ENCODE measurements around the gene AHCTF1.

- TF ChIP-seq CTCF (IDR thresholded peaks at IDR 0.05) (no peak), POLR2AphosphoS5 (IDR thresholded peaks at IDR 0.05) (peak in 2 of 3 donors; percentile 33 to 50), POLR2A (IDR thresholded peaks at IDR 0.05) (no peak), EP300 (IDR thresholded peaks at IDR 0.05) (peak; percentile 28)
Observed at GRCh38 chr1:246930830-246931548, 759 bp downstream of the AHCTF1 start.

All from suprapubic skin (tissue), 4 donors.